ENCODE results near the gene ZC3HAV1.

Gene ZC3HAV1

DNA sequence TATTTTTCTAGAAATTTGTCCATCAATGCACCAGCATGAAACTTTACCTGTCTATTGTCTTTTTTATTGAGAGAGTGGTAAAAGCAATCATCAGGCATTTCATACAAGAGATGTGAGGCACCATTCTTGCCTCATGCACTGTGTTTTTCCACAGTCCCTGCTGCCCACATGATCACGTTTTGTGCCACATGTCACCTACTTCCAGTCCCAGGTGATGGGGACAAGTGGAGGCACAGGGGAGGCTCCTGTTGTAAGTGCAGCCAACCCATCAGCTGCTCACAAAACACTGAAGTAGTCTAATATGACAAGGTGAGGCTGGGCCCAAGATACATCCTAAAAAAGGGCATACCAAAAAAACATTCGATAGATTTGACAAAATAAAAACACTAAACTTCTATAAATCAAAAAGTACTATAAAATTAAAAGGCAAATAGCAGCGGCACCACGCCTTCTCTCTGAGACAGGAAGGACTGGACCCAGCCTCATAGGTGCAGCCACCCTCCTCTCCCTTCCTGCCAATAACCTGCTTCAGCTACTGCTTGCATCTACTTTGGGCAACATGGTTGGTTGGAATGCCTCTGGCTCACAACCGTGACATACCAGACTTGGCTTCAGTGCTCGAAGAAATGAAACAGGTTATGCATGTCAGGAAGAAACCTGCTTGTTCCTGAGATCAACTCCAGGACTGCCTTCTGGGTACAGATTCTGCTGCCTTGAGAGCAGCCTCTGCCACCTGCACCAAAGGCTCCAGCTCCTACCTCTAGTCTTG, 76.0 kb downstream of the ZC3HAV1 start:
- Histone ChIP-seq H3K4me3 (replicated peaks; ENCODE audit: insufficient read depth, low read length) (no peak overlapping the region), H3K27me3 (ENCODE audit: insufficient read depth, poor library complexity, severe bottlenecking) (peaks cover 7% of the 10 kb centered on the region), H3K27ac (replicated peaks) (no peak overlapping the region)
- TF ChIP-seq POLR2AphosphoS5 (IDR thresholded peaks at IDR 0.05; ENCODE audit: low read depth), result no peak
- TF ChIP-seq, protein P1, sequence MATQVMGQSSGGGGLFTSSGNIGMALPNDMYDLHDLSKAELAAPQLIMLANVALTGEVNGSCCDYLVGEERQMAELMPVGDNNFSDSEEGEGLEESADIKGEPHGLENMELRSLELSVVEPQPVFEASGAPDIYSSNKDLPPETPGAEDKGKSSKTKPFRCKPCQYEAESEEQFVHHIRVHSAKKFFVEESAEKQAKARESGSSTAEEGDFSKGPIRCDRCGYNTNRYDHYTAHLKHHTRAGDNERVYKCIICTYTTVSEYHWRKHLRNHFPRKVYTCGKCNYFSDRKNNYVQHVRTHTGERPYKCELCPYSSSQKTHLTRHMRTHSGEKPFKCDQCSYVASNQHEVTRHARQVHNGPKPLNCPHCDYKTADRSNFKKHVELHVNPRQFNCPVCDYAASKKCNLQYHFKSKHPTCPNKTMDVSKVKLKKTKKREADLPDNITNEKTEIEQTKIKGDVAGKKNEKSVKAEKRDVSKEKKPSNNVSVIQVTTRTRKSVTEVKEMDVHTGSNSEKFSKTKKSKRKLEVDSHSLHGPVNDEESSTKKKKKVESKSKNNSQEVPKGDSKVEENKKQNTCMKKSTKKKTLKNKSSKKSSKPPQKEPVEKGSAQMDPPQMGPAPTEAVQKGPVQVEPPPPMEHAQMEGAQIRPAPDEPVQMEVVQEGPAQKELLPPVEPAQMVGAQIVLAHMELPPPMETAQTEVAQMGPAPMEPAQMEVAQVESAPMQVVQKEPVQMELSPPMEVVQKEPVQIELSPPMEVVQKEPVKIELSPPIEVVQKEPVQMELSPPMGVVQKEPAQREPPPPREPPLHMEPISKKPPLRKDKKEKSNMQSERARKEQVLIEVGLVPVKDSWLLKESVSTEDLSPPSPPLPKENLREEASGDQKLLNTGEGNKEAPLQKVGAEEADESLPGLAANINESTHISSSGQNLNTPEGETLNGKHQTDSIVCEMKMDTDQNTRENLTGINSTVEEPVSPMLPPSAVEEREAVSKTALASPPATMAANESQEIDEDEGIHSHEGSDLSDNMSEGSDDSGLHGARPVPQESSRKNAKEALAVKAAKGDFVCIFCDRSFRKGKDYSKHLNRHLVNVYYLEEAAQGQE (IDR thresholded peaks at IDR 0.05; ENCODE audit: insufficient replicate concordance, low read depth), result no peak
- no peak for TF ChIP-seq GABPA (IDR thresholded peaks at IDR 0.05; ENCODE audit: low read depth)
- no peak for TF ChIP-seq SPI1 (IDR thresholded peaks at IDR 0.05; ENCODE audit: borderline replicate concordance, low read depth)
- TF ChIP-seq, protein P2, sequence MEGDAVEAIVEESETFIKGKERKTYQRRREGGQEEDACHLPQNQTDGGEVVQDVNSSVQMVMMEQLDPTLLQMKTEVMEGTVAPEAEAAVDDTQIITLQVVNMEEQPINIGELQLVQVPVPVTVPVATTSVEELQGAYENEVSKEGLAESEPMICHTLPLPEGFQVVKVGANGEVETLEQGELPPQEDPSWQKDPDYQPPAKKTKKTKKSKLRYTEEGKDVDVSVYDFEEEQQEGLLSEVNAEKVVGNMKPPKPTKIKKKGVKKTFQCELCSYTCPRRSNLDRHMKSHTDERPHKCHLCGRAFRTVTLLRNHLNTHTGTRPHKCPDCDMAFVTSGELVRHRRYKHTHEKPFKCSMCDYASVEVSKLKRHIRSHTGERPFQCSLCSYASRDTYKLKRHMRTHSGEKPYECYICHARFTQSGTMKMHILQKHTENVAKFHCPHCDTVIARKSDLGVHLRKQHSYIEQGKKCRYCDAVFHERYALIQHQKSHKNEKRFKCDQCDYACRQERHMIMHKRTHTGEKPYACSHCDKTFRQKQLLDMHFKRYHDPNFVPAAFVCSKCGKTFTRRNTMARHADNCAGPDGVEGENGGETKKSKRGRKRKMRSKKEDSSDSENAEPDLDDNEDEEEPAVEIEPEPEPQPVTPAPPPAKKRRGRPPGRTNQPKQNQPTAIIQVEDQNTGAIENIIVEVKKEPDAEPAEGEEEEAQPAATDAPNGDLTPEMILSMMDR (IDR thresholded peaks at IDR 0.05; ENCODE audit: insufficient read depth, low read length), result no peak
- DNase-seq (ENCODE audit: low read depth in 1 of 2, low spot score in 1 of 2), result no peak

DNA sequence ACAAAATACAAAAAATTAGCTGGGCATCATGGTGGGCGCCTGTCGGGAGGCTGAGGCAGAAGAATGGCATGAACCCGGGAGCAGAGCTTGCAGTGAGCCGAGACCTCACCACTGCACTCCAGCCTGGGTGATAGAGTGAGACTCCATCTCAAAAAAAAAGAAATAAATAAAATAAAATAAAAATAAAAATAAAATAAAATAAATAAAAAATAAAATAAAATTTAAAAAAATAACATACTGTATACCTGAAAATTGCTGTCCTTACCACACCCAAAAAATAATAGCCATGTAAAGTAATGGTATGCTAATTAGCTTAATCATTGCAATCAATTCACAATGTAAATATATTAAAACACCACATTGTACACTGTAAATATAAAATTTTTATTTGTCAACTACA, 77.0 kb downstream of the ZC3HAV1 start:
- TF ChIP-seq, protein P2 (IDR thresholded peaks at IDR 0.05; ENCODE audit: insufficient read depth, low read length), result no peak
- TF ChIP-seq GABPA (IDR thresholded peaks at IDR 0.05; ENCODE audit: low read depth) (no peak), POLR2AphosphoS5 (IDR thresholded peaks at IDR 0.05; ENCODE audit: low read depth) (no peak), SPI1 (IDR thresholded peaks at IDR 0.05; ENCODE audit: borderline replicate concordance, low read depth) (no peak)
- TF ChIP-seq, protein P1 (IDR thresholded peaks at IDR 0.05; ENCODE audit: insufficient replicate concordance, low read depth), result no peak
- no peak overlapping the region for H3K27ac ChIP-seq (replicated peaks)
- peaks cover 7% of the 10 kb centered on the region for H3K27me3 ChIP-seq (ENCODE audit: insufficient read depth, poor library complexity, severe bottlenecking)
- no peak overlapping the region for H3K4me3 ChIP-seq (replicated peaks; ENCODE audit: insufficient read depth, low read length)
- DNase-seq (ENCODE audit: low read depth in 1 of 2, low spot score in 1 of 2), result no peak

DNA sequence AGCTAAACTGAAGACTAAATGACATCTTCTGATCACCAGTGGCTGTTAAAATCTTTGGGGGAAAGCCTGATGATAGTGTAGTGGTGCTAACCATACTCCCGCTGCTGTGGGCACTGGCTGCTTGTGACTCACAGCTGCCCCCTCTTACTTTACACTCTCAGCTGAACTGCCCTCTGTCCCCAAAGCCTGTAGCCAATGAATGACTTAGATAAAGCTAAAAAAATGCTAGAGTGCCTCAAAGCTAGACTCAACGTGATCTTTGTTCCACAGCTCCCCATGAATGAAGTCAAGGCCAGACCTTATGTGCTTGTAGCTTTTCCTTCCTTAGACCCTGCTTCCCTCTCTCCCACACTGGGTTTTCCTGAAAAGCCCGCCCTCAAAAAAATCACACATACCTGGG, 80.2 kb downstream of the ZC3HAV1 start:
- H3K27me3 ChIP-seq (ENCODE audit: insufficient read depth, poor library complexity, severe bottlenecking), result no peaks in the 10 kb centered on the region
- no peak overlapping the region for H3K27ac ChIP-seq (replicated peaks)
- DNase-seq (ENCODE audit: low read depth in 1 of 2, low spot score in 1 of 2), result no peak
- TF ChIP-seq, protein P2 (IDR thresholded peaks at IDR 0.05; ENCODE audit: insufficient read depth, low read length), result no peak
- TF ChIP-seq SPI1 (IDR thresholded peaks at IDR 0.05; ENCODE audit: borderline replicate concordance, low read depth) (no peak), POLR2AphosphoS5 (IDR thresholded peaks at IDR 0.05; ENCODE audit: low read depth) (no peak), GABPA (IDR thresholded peaks at IDR 0.05; ENCODE audit: low read depth) (no peak)
- TF ChIP-seq, protein P1 (IDR thresholded peaks at IDR 0.05; ENCODE audit: insufficient replicate concordance, low read depth), result no peak
- H3K4me3 ChIP-seq (replicated peaks; ENCODE audit: insufficient read depth, low read length), result no peak overlapping the region

All from HL-60 (cell line).